SU-DHL-6 (cell line): ENCODE measurements around the gene ATAD1.

Source experiments
- H2AFZ ChIP-seq: fragments of 200-600 bp; sonication (generic); 2 replicates; pipeline ENCODE4 v1.6.1; 2014; ENCODE audit warnings: low read depth, mild to moderate bottlenecking, moderate library complexity, mixed read lengths, antibody characterized with exemption, low read length; ENCODE audit not compliant: severe bottlenecking
- H3F3A ChIP-seq: fragments of 200-600 bp; shearing (Covaris generic); 2 replicates; pipeline ENCODE4 v1.6.0; 2016; ENCODE audit warnings: antibody characterized with exemption, mild to moderate bottlenecking; ENCODE audit not compliant: insufficient read depth
- H3K27ac ChIP-seq: fragments of 200-600 bp; sonication (generic); 2 replicates; pipeline ENCODE4 v1.5.1; 2016; ENCODE audit warnings: low read depth, mild to moderate bottlenecking, low read length, moderate library complexity, mixed read lengths
- H3K27me3 ChIP-seq: fragments of 200-600 bp; sonication (generic), shearing (Covaris generic); 2 replicates; pipeline ENCODE4 v1.6.0; 2014; ENCODE audit warnings: mild to moderate bottlenecking, low read length
- H3K36me3 ChIP-seq: fragments of 200-600 bp; sonication (generic); 2 replicates; pipeline ENCODE4 v1.6.1; 2014; ENCODE audit warnings: mild to moderate bottlenecking, low read length, mixed read lengths
- H3K4me2 ChIP-seq: fragments of 300-600, 200-600 bp; shearing (Covaris generic), sonication (generic); 2 replicates; pipeline ENCODE4 v1.6.0; 2014; ENCODE audit warnings: low read length, low read depth, mild to moderate bottlenecking; ENCODE audit not compliant: poor library complexity, severe bottlenecking
- H3K4me3 ChIP-seq: fragments of 200-600 bp; sonication (generic); 2 replicates; pipeline ENCODE4 v1.5.1; 2014; ENCODE audit warnings: antibody characterized with exemption, low read length, mild to moderate bottlenecking, mixed read lengths; ENCODE audit not compliant: insufficient read depth, poor library complexity, severe bottlenecking
- H3K79me2 ChIP-seq: fragments of 200-600 bp; sonication (generic); 2 replicates; pipeline ENCODE4 v1.6.1; 2014; ENCODE audit warnings: mild to moderate bottlenecking, low read length, moderate library complexity; ENCODE audit not compliant: insufficient read depth
- H3K9ac ChIP-seq: fragments of 200-600 bp; sonication (generic); 2 replicates; pipeline ENCODE4 v1.7.0; 2014; ENCODE audit warnings: mild to moderate bottlenecking, low read length
- H3K9me2 ChIP-seq: fragments of 200-600 bp; sonication (generic); replicated peaks from 2 replicates; pipeline ENCODE4 v1.6.1; 2014; ENCODE audit warnings: low read length; ENCODE audit not compliant: insufficient read depth
- H3K9me3 ChIP-seq: fragments of 200-600 bp; sonication (generic); 2 replicates; pipeline ENCODE4 v1.6.1; 2014; ENCODE audit warnings: low read length, mixed read lengths; ENCODE audit not compliant: insufficient read depth
- H4K20me1 ChIP-seq: fragments of 200-600 bp; sonication (generic); 2 replicates; pipeline ENCODE4 v1.6.1; 2014; ENCODE audit warnings: low read depth, mild to moderate bottlenecking, antibody characterized with exemption, low read length, moderate library complexity, mixed read lengths
- EZH2phosphoT487 ChIP-seq: fragments of 200-600 bp; sonication (generic), shearing (Covaris generic); conservative IDR thresholded peaks from 2 replicates; pipeline ENCODE4 v1.6.1; 2018; ENCODE audit warnings: mild to moderate bottlenecking, antibody characterized with exemption, low read length, moderate library complexity, mixed read lengths
- TF ChIP-seq, protein P1 (sequence below): fragments of 200-600 bp; sonication (generic); IDR thresholded peaks from one replicate; pipeline ENCODE4 v1.5.1; 2017; ENCODE audit warnings: antibody characterized with exemption, mild to moderate bottlenecking, low read length, moderate library complexity; ENCODE audit not compliant: insufficient read depth, poor library complexity, severe bottlenecking

ATAD1 gene

DNA sequence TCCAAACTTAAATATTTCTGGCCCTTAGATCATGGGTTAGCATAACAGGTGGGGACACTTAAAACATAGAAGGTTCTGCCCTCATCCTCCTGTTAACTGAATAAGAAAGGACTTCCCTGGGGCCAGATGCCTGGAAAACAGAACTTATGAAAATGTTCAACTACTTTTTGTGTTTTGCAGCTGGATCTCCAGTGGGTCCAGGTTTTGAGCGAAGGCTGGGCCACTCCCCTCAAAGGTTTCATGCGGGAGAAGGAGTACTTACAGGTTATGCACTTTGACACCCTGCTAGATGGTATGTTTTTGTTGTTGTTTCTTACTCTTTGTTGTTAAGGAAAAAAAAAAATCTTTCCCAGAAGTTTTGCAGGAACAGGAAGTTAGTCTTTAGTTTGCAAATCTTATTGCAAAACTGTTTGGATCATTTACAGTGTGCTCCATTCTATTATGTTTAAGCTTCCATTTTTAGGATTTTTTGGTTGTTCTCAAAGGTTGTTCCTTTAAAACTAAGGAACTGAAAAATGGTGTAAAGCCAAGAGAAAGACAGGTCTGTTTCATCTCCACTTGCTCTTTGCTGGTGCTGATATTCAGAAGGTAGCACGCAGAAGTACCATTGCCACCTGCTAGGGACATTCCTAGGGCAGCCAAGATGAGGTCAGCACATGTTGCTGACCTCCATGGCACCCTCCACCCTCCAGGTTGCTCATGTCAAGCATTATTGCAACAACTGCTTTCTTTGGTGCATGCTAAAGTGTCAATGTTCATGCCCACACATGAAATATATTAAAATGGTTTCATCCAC, 102.3 kb downstream of the ATAD1 start:
- no peak overlapping the region for H3K4me2 ChIP-seq

DNA sequence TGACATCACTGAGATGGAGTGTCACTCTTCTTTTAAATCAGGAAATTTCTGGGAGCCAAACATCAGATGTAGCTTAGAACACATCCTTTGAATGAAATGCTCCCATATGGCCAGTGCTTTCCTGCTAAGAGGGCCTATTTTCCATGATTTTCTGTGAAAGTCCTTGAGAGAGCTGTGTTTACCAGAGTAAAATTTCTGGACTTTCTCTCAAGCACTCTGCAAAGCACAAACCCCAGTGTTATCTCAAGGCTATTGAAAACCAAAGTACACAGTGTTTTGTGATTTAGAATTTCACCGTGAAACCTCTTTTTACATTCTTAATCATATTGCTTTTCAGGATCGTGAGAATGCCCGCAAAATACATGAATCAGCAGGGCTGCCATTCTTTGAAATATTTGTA, 104.3 kb downstream of the ATAD1 start:
- no peak overlapping the region for H2AFZ ChIP-seq
- H3K9me2 ChIP-seq = no peaks in the 10 kb centered on the region
- no peak overlapping the region for H3K4me2 ChIP-seq
- H3K27me3 ChIP-seq = no peaks in the 10 kb centered on the region
- no peaks in the 10 kb centered on the region for H3F3A ChIP-seq
- H4K20me1 ChIP-seq = no peaks in the 10 kb centered on the region
- H3K9ac ChIP-seq = no peak overlapping the region
- TF ChIP-seq, protein P1, sequence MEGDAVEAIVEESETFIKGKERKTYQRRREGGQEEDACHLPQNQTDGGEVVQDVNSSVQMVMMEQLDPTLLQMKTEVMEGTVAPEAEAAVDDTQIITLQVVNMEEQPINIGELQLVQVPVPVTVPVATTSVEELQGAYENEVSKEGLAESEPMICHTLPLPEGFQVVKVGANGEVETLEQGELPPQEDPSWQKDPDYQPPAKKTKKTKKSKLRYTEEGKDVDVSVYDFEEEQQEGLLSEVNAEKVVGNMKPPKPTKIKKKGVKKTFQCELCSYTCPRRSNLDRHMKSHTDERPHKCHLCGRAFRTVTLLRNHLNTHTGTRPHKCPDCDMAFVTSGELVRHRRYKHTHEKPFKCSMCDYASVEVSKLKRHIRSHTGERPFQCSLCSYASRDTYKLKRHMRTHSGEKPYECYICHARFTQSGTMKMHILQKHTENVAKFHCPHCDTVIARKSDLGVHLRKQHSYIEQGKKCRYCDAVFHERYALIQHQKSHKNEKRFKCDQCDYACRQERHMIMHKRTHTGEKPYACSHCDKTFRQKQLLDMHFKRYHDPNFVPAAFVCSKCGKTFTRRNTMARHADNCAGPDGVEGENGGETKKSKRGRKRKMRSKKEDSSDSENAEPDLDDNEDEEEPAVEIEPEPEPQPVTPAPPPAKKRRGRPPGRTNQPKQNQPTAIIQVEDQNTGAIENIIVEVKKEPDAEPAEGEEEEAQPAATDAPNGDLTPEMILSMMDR = no peak
- TF ChIP-seq EZH2phosphoT487 = no peak
- no peaks in the 10 kb centered on the region for H3K9me3 ChIP-seq
- no peak overlapping the region for H3K27ac ChIP-seq
- no peak overlapping the region for H3K4me3 ChIP-seq
- H3K79me2 ChIP-seq = no peaks in the 10 kb centered on the region
- no peaks in the 10 kb centered on the region for H3K36me3 ChIP-seq

More for the DNA sequence above, 102.3 kb downstream of the ATAD1 start:
- Histone ChIP-seq H3K79me2 (no peaks in the 10 kb centered on the region), H2AFZ (no peak overlapping the region), H3K4me3 (no peak overlapping the region), H3K9ac (no peak overlapping the region), H3F3A (no peaks in the 10 kb centered on the region), H4K20me1 (no peaks in the 10 kb centered on the region), H3K27ac (no peak overlapping the region), H3K9me3 (no peaks in the 10 kb centered on the region), H3K27me3 (no peaks in the 10 kb centered on the region), H3K36me3 (no peaks in the 10 kb centered on the region), H3K9me2 (no peaks in the 10 kb centered on the region)
- TF ChIP-seq, protein P1 = no peak
- no peak for TF ChIP-seq EZH2phosphoT487

DNA sequence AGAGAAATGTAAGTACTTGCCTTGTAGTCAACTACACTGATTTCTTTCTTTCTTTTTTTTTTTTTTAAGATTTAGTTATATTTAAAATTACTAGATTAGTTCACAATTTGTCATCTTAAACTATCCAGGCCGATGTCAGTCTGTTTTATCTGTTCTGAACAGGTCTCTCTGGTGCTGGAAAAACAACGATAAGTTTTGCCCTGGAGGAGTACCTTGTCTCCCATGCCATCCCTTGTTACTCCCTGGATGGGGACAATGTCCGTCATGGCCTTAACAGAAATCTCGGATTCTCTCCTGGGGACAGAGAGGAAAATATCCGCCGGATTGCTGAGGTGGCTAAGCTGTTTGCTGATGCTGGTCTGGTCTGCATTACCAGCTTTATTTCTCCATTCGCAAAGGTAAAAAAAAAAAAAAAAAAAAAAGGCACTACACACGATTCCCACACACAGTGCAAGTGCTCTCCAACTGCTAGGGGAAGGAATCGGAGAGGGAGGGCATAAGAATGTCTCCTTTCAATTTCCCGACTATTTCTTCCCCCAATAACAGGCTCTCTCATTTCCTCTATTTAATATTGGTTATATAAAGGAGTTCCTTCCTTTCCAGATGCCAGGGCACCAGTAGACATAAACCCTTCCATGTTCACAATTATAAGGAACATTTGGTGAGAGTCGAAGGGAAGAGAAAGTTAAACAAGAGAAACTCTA, 105.0 kb downstream of the ATAD1 start:
- Histone ChIP-seq H3K79me2 (no peaks in the 10 kb centered on the region), H3K4me2 (no peak overlapping the region), H3K27ac (no peak overlapping the region), H3K36me3 (no peaks in the 10 kb centered on the region), H3F3A (no peaks in the 10 kb centered on the region), H3K4me3 (no peak overlapping the region), H3K9me3 (no peaks in the 10 kb centered on the region), H3K9me2 (no peaks in the 10 kb centered on the region), H3K27me3 (no peaks in the 10 kb centered on the region), H3K9ac (no peak overlapping the region), H4K20me1 (no peaks in the 10 kb centered on the region), H2AFZ (no peak overlapping the region)
- no peak for TF ChIP-seq EZH2phosphoT487
- TF ChIP-seq, protein P1 = no peak
